A673 (cell line): Measurements from ENCODE around the gene CNNM4. TPM values are rescaled to one million over a fixed set of nuclear protein-coding genes. Genes with fewer than 3 reads are reported as not detected.

ENCODE experiments used
- BruUV-seq: library from RNA; stranded (reverse); fragments of 400-500 nt; replicated peaks from 2 replicates; lab custom pipeline; 2021; lab: Mats Ljungman, UMichigan
- CTCF ChIA-PET: fragments of 300-600 bp; sonication (Branson Sonifier 250); formaldehyde crosslinking; loops from one replicate; lab custom pipeline; 2022; ENCODE audit warnings: antibody characterized with exemption; lab: Charles Lee
- POLR2A ChIA-PET: fragments of 300-600 bp; sonication (Branson Sonifier 250); formaldehyde crosslinking; loops from one replicate; lab custom pipeline; 2022; ENCODE audit warnings: antibody characterized with exemption; ENCODE audit not compliant: low non-redundant PET; lab: Charles Lee
- DNase-seq: peaks from one replicate; pipeline ENCODE4 v3.0.0-alpha.2; 2015; ENCODE audit warnings: low spot score
- H3K27ac ChIP-seq: fragments of 200-600 bp; sonication (generic); 2 replicates; pipeline ENCODE4 v1.5.1; 2016; ENCODE audit warnings: mixed run types, low read depth, mild to moderate bottlenecking, mixed read lengths, antibody characterized with exemption, low read length; ENCODE audit not compliant: poor library complexity, severe bottlenecking
- H3K27me3 ChIP-seq: fragments of 200-600 bp; sonication (generic); replicated peaks from 2 replicates; pipeline ENCODE4 v1.6.1; 2017; ENCODE audit warnings: mixed run types, low read depth, mild to moderate bottlenecking, mixed read lengths, antibody characterized with exemption, low read length; ENCODE audit not compliant: insufficient read depth, poor library complexity
- H3K36me3 ChIP-seq: fragments of 200-600 bp; sonication (generic); 2 replicates; pipeline ENCODE4 v1.6.1; 2016; ENCODE audit warnings: mixed run types, mild to moderate bottlenecking, mixed read lengths, antibody characterized with exemption, low read length; ENCODE audit not compliant: insufficient read depth, poor library complexity, severe bottlenecking
- H3K4me1 ChIP-seq: fragments of 200-600 bp; sonication (generic); 2 replicates; pipeline ENCODE4 v1.6.1; 2017; ENCODE audit warnings: mixed run types, mild to moderate bottlenecking, mixed read lengths, antibody characterized with exemption, low read length; ENCODE audit not compliant: insufficient read depth, poor library complexity, severe bottlenecking
- H3K4me3 ChIP-seq: fragments of 200-600 bp; sonication (generic); 2 replicates; pipeline ENCODE4 v1.5.1; 2016; ENCODE audit warnings: low read depth, mixed run types, mild to moderate bottlenecking, mixed read lengths, low read length; ENCODE audit not compliant: poor library complexity, severe bottlenecking
- H3K9me3 ChIP-seq: fragments of 200-600 bp; sonication (generic); 2 replicates; pipeline ENCODE4 v1.6.1; 2016; ENCODE audit warnings: mixed run types, low read depth, mild to moderate bottlenecking, mixed read lengths, antibody characterized with exemption, low read length; ENCODE audit not compliant: poor library complexity, severe bottlenecking
- CTCF ChIP-seq: fragments of 300-800, 200-600 bp; sonication (generic); conservative IDR thresholded peaks from 2 replicates; pipeline ENCODE4 v1.5.1; 2017; ENCODE audit warnings: low read depth, mild to moderate bottlenecking, antibody characterized with exemption, low read length, moderate library complexity, mixed read lengths
- EZH2 ChIP-seq: fragments of 200-600 bp; sonication (generic); IDR thresholded peaks from 2 replicates; pipeline ENCODE4 v1.6.1; 2017; ENCODE audit warnings: borderline replicate concordance, low read depth, mild to moderate bottlenecking, mixed read lengths, antibody characterized with exemption, low read length; ENCODE audit not compliant: poor library complexity, severe bottlenecking
- intact Hi-C: fragments of 100-400 bp; cut with micrococcal nuclease; formaldehyde crosslinking; loops from one replicate; pipeline ENCODE4 v1.10.0; 2022; ENCODE audit not compliant: unreplicated experiment
- total RNA-seq: library from RNA; stranded (reverse); gene quantifications from 2 replicates; pipeline ENCODE4 v1.2.3, GENCODE V29; 2021

Gene CNNM4
- total RNA-seq, 1 experiment from 2014 or later: 16.3 TPM

- intact Hi-C loops: no loop called here
- TF ChIP-seq EZH2: no peak
- TF ChIP-seq CTCF: no peak
- Histone ChIP-seq H3K4me3 (no peak overlapping the region), H3K36me3 (no peaks in the 10 kb centered on the region), H3K4me1 (no peaks in the 10 kb centered on the region), H3K27me3 (no peaks in the 10 kb centered on the region), H3K9me3 (no peaks in the 10 kb centered on the region), H3K27ac (no peak overlapping the region)
- no peak for DNase-seq
- BruUV-seq: no TSS peak
- ChIA-PET CTCF (interaction anchor here (0.6 kb wide), 1 partner anchor 44 kb away, joined by 4 read pairs; no protein-coding TSS in a partner anchor), POLR2A (interaction anchor here (0.6 kb wide), 3 partner anchors 24 to 189 kb away, joined by 3 to 4 read pairs (median 3); no protein-coding TSS in a partner anchor)
Measured at GRCh38 chr2:96773922-96774321, 13.2 kb downstream of the CNNM4 start.

GRCh38 chr2:96775160-96775559 lies 14.5 kb downstream of the CNNM4 start:
- DNase-seq: no peak
- BruUV-seq: no TSS peak
- ChIA-PET CTCF (no interaction called here), POLR2A (no interaction called here)
- Histone ChIP-seq H3K36me3 (no peaks in the 10 kb centered on the region), H3K9me3 (no peaks in the 10 kb centered on the region), H3K27ac (no peak overlapping the region), H3K4me1 (no peaks in the 10 kb centered on the region), H3K4me3 (no peak overlapping the region), H3K27me3 (no peaks in the 10 kb centered on the region)
- intact Hi-C loops: no loop called here
- TF ChIP-seq EZH2 (no peak), CTCF (no peak)

GRCh38 chr2:96783388-96783787 lies 22.7 kb downstream of the CNNM4 start:
- H3K27me3 ChIP-seq: no peaks in the 10 kb centered on the region
- no peaks in the 10 kb centered on the region for H3K4me1 ChIP-seq
- H3K27ac ChIP-seq: no peak overlapping the region
- BruUV-seq: no TSS peak
- no peaks in the 10 kb centered on the region for H3K36me3 ChIP-seq
- no peak for DNase-seq
- no peak overlapping the region for H3K4me3 ChIP-seq
- ChIA-PET POLR2A (no interaction called here), CTCF (no interaction called here)
- intact Hi-C loops: no loop called here
- TF ChIP-seq CTCF: no peak
- no peak for TF ChIP-seq EZH2
- H3K9me3 ChIP-seq: no peaks in the 10 kb centered on the region
